ENCODE data around the gene NANP.
A peak's percentile ranks its signal among the peaks of the same experiment; 100 is the strongest.
"Not testable (repeated sequence)": the region's sequence is repeated elsewhere in the genome, so short reads cannot be mapped to it uniquely, and the experiment has no call there.

The NANP gene, protein sequence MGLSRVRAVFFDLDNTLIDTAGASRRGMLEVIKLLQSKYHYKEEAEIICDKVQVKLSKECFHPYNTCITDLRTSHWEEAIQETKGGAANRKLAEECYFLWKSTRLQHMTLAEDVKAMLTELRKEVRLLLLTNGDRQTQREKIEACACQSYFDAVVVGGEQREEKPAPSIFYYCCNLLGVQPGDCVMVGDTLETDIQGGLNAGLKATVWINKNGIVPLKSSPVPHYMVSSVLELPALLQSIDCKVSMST

DNA sequence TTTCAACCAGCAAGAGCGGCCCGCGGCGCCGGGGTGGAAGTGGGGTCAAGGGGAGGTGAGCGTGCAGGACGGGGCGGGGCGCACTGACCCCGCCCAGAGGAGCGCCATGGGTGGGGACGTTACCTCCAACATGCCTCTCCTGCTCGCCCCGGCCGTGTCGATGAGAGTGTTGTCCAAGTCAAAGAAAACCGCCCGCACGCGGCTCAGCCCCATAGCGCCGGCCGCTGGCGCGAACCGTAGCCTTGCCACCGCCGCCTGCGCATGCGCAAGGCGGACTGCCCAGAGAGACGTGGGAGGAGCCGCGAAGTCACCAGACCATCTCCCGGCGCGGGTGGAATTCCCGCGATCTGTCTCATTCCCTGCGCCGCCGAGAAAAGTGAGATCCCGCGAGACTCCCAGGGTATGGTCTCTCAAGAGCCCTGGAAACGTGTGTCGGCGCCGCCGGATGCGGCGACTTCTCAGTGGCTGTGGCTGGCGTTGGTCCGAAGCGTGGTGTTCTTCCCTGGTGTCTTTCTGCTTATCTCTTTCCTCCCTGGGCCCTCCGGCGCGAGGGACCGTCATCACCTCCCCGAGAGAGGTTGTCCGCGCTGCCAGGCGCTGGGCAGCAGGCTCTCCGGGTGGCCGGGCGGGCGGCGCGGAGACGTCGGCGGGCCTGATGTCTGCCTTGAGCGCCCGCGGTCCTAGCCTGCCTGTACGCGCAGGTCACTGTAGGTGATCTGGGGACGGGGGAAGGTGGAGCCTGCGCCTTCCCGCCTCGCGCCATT is at the start of gene NANP:
TSS of gene NANP (minus strand) at position 279 of the 764 bp plus-strand sequence. CDS start at position 213, 66 bp downstream.
- Histone ChIP-seq H3K27me3 (ENCODE audit: control insufficient read depth in 5 of 5, insufficient read depth in 4 of 5, low read length in 5 of 5) (no peaks in the 10 kb centered on the region), H3K27ac (ENCODE audit: low read depth, low read length) (peak within 1 kb of the TSS; percentile 88), H3K9ac (ENCODE audit: low read length in 5 of 5) (peak within 1 kb of the TSS; percentile 89 to 98 (median 90)), H3K4me3 (ENCODE audit: low read depth in 1 of 5, low read length in 5 of 5) (peak within 1 kb of the TSS; percentile 82 to 96 (median 94)), H3K36me3 (ENCODE audit: control insufficient read depth in 5 of 5, insufficient read depth in 5 of 5, low read length in 5 of 5) (no peaks in the 10 kb centered on the region), H3K4me1 (ENCODE audit: control insufficient read depth in 5 of 5, insufficient read depth in 5 of 5, low read length in 5 of 5) (peaks cover 2 to 20% (median 20%) of the 10 kb centered on the region in 5 donors), H3K9me3 (ENCODE audit: control insufficient read depth in 5 of 5, low read length in 5 of 5) (no peaks in the 10 kb centered on the region)

DNA sequence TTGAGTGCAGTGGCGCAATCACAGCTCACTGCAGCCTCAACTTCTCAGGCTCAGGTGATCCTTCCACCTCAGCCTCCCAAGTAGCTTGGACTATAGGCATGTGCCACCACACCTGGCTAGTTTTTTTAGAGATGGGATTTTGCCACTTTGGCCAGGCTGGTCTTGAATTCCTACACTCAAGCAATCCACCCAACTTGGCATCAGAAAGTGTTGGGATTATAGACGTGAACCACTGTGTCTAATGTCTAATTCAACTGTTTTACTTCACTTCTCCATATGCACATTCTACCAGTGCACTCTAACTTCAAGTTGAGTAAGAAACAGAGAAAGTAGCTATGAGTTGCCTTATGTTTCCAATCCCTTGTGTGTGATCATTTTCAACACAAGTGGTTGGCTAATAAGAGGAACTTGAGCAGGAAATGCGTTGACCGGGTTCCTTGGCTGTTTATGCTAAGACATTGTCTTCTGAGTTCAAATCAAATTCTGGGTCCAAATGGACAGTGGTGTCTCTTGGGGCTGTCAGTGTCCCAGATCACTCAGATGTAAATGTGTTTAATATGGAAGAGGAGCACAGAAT is 48.9 kb upstream of the NANP start:
- H3K27me3 ChIP-seq (ENCODE audit: control insufficient read depth in 5 of 5, insufficient read depth in 4 of 5, low read length in 5 of 5): no peaks in the 10 kb centered on the region
- H3K4me3 ChIP-seq (ENCODE audit: low read depth in 1 of 5, low read length in 5 of 5): no peak overlapping the region
- peaks cover 18 to 48% (median 42%) of the 10 kb centered on the region in 5 donors for H3K36me3 ChIP-seq (ENCODE audit: control insufficient read depth in 5 of 5, insufficient read depth in 5 of 5, low read length in 5 of 5)
- no peak overlapping the region for H3K9ac ChIP-seq (ENCODE audit: low read length in 5 of 5)
- no peak overlapping the region for H3K27ac ChIP-seq (ENCODE audit: low read depth, low read length)
- peaks cover 0 to 7% (median 0%) of the 10 kb centered on the region in 5 donors for H3K9me3 ChIP-seq (ENCODE audit: control insufficient read depth in 5 of 5, low read length in 5 of 5)
- H3K4me1 ChIP-seq (ENCODE audit: control insufficient read depth in 5 of 5, insufficient read depth in 5 of 5, low read length in 5 of 5): peaks cover 0 to 16% (median 4%) of the 10 kb centered on the region in 5 donors

DNA sequence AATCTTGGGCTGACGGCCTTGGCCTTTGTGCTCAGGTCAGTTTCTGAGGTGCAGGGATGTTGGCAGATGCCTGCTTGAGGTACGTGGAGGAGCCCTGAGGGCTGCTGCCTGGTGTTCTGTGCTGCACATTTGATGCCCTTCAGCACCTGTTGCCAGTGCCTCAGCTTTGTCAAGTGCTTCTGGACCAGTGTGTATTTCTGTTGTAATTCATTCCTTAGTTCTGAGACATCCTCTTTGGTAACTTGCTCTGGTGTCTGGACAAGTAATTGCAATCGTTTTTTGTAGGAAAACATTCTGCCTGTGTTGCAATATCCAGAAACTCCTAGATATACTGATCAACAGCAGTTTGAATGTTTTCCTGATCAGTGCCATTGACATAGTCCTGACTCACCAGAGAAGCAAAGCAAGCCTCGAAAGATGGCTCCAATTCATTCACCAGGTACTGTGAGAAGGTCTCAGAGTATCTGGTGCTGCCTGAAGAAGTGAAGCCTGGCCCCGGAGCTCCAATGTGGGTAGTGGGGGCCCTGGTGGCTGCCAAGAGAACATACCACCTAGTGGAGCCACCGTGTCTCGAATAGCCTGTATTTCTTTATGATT is 46.1 kb upstream of the NANP start:
- H3K9me3 ChIP-seq (ENCODE audit: control insufficient read depth in 5 of 5, low read length in 5 of 5): peaks cover 0 to 7% (median 0%) of the 10 kb centered on the region in 5 donors
- H3K27ac ChIP-seq (ENCODE audit: low read depth, low read length): no peak overlapping the region
- peaks cover 3 to 22% (median 19%) of the 10 kb centered on the region in 5 donors for H3K36me3 ChIP-seq (ENCODE audit: control insufficient read depth in 5 of 5, insufficient read depth in 5 of 5, low read length in 5 of 5)
- H3K9ac ChIP-seq (ENCODE audit: low read length in 5 of 5): no peak overlapping the region
- no peaks in the 10 kb centered on the region for H3K27me3 ChIP-seq (ENCODE audit: control insufficient read depth in 5 of 5, insufficient read depth in 4 of 5, low read length in 5 of 5)
- H3K4me3 ChIP-seq (ENCODE audit: low read depth in 1 of 5, low read length in 5 of 5): no peak overlapping the region
- H3K4me1 ChIP-seq (ENCODE audit: control insufficient read depth in 5 of 5, insufficient read depth in 5 of 5, low read length in 5 of 5): peaks cover 0 to 8% (median 0%) of the 10 kb centered on the region in 5 donors

DNA sequence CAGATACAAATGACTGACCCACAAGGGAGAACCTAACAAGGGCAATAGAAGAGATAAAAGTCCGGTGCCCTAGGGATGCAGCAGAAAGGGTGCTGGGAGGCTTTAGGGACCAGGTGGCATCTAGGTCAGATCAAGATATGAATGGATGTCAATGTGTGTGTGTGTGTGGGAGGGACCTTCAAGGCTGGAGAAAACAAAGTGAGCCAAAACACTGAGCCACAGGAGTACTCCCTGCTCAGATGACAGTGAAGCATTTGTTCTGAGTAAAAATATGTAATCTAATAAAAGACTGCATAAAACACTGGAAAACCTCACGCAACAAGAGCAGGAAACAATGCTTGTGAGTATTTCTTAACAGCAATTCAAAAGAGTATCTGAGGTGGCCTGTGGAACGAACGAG is 44.6 kb upstream of the NANP start:
- H3K9ac ChIP-seq (ENCODE audit: low read length in 5 of 5): peak overlapping the region in 1 of 5 donors; percentile 18
- H3K4me1 ChIP-seq (ENCODE audit: control insufficient read depth in 5 of 5, insufficient read depth in 5 of 5, low read length in 5 of 5): peaks cover 0 to 3% (median 0%) of the 10 kb centered on the region in 5 donors
- H3K4me3 ChIP-seq (ENCODE audit: low read depth in 1 of 5, low read length in 5 of 5): no peak overlapping the region
- no peaks in the 10 kb centered on the region for H3K9me3 ChIP-seq (ENCODE audit: control insufficient read depth in 5 of 5, low read length in 5 of 5)
- H3K36me3 ChIP-seq (ENCODE audit: control insufficient read depth in 5 of 5, insufficient read depth in 5 of 5, low read length in 5 of 5): peaks cover 0 to 7% (median 4%) of the 10 kb centered on the region in 5 donors
- no peak overlapping the region for H3K27ac ChIP-seq (ENCODE audit: low read depth, low read length)
- H3K27me3 ChIP-seq (ENCODE audit: control insufficient read depth in 5 of 5, insufficient read depth in 4 of 5, low read length in 5 of 5): no peaks in the 10 kb centered on the region

DNA sequence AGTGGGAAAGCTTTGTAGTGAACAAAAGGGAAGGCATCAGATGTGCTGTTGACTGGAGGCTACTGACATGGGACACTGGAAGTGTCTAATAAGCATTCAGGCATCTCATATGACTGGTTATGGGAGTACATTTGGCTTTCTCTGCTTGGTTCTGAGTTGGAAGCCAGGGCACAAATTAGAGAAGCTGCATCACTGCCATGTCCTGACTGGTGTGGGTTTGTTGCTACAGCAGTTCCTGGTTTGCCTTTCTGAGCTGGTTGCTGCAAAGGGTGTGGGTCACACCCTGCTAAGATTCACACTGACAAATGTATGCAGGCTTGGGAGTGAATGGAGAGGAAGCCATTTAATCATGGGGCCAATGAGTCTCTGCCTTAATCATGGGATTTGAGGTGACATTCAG is 36.2 kb upstream of the NANP start:
- no peaks in the 10 kb centered on the region for H3K36me3 ChIP-seq (ENCODE audit: control insufficient read depth in 5 of 5, insufficient read depth in 5 of 5, low read length in 5 of 5)
- H3K9me3 ChIP-seq (ENCODE audit: control insufficient read depth in 5 of 5, low read length in 5 of 5): no peaks in the 10 kb centered on the region
- no peak overlapping the region for H3K27ac ChIP-seq (ENCODE audit: low read depth, low read length)
- no peak overlapping the region for H3K4me3 ChIP-seq (ENCODE audit: low read depth in 1 of 5, low read length in 5 of 5)
- no peaks in the 10 kb centered on the region for H3K4me1 ChIP-seq (ENCODE audit: control insufficient read depth in 5 of 5, insufficient read depth in 5 of 5, low read length in 5 of 5)
- no peak overlapping the region for H3K9ac ChIP-seq (ENCODE audit: low read length in 5 of 5)
- no peaks in the 10 kb centered on the region for H3K27me3 ChIP-seq (ENCODE audit: control insufficient read depth in 5 of 5, insufficient read depth in 4 of 5, low read length in 5 of 5)

DNA sequence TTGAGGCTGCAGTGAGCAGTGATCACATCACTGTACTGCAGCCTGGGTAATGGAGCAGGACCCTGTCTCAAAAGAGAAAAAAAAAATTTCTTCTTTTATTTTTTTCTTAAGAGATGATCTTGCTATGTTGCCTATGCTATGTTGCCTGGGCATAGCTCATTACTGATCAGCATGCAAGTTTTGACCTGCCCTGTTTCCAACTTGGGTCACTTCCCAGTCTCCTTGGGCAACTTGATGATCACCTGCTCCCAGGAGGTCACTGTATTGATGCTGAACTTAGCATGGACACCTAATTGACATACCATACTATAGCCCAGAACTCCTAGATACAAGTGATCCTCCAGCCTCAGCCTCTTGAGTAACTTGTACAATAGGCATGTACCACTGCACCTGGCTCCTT is 30.7 kb upstream of the NANP start:
- no peaks in the 10 kb centered on the region for H3K9me3 ChIP-seq (ENCODE audit: control insufficient read depth in 5 of 5, low read length in 5 of 5)
- H3K9ac ChIP-seq (ENCODE audit: low read length in 5 of 5): no peak overlapping the region

DNA sequence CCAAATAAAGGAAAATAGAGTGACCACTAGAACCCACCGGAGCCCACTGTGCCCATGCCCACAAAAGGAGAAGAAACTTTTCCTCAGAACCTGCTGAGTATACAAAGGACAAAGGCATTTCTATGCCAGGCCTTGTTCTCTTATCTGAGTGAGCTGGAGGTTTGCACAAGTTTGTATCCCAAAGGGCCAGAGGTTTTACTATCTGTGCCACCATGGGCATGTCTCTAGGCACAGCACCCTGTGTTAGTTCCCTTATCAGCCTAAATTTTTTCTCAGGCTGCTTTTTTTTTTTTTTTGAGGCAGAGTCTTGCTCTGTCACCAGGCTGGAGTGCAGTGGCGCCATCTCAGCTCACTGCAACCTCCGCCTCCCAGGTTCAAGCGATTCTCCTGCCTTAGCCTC is 29.1 kb upstream of the NANP start:
- H3K4me3 ChIP-seq (ENCODE audit: low read depth in 1 of 5, low read length in 5 of 5); H3K27me3 ChIP-seq (ENCODE audit: control insufficient read depth in 5 of 5, insufficient read depth in 4 of 5, low read length in 5 of 5); H3K36me3 ChIP-seq (ENCODE audit: control insufficient read depth in 5 of 5, insufficient read depth in 5 of 5, low read length in 5 of 5); H3K9me3 ChIP-seq (ENCODE audit: control insufficient read depth in 5 of 5, low read length in 5 of 5); H3K9ac ChIP-seq (ENCODE audit: low read length in 5 of 5); H3K27ac ChIP-seq (ENCODE audit: low read depth, low read length); H3K4me1 ChIP-seq (ENCODE audit: control insufficient read depth in 5 of 5, insufficient read depth in 5 of 5, low read length in 5 of 5): not testable (repeated sequence)

More for the DNA sequence above, 30.7 kb upstream of the NANP start:
- no peak overlapping the region for H3K27ac ChIP-seq (ENCODE audit: low read depth, low read length)
- peaks cover 0 to 3% (median 0%) of the 10 kb centered on the region in 5 donors for H3K36me3 ChIP-seq (ENCODE audit: control insufficient read depth in 5 of 5, insufficient read depth in 5 of 5, low read length in 5 of 5)
- no peaks in the 10 kb centered on the region for H3K4me1 ChIP-seq (ENCODE audit: control insufficient read depth in 5 of 5, insufficient read depth in 5 of 5, low read length in 5 of 5)
- no peaks in the 10 kb centered on the region for H3K27me3 ChIP-seq (ENCODE audit: control insufficient read depth in 5 of 5, insufficient read depth in 4 of 5, low read length in 5 of 5)
- no peak overlapping the region for H3K4me3 ChIP-seq (ENCODE audit: low read depth in 1 of 5, low read length in 5 of 5)

DNA sequence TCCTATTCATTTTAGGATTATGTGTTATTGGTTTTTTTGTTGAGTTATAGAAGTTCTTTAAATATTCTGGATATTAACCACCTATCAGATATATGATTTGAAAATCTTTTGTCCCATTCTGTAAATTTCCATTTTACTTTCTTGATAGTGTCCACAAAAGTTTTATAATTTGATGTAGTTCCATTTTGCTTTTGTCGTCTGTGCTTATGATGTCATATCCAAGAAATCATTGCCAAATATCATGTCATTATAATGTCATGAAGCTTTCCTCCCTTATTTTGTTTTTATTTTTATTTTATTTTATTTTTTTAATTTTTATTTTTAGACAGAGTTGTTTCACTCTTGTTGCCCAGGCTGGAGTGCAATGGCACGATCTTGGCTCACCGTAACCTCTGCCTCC is 21.0 kb upstream of the NANP start:
- Histone ChIP-seq H3K9ac (ENCODE audit: low read length in 5 of 5) (no peak overlapping the region), H3K4me1 (ENCODE audit: control insufficient read depth in 5 of 5, insufficient read depth in 5 of 5, low read length in 5 of 5) (no peaks in the 10 kb centered on the region), H3K9me3 (ENCODE audit: control insufficient read depth in 5 of 5, low read length in 5 of 5) (no peaks in the 10 kb centered on the region), H3K4me3 (ENCODE audit: low read depth in 1 of 5, low read length in 5 of 5) (no peak overlapping the region), H3K36me3 (ENCODE audit: control insufficient read depth in 5 of 5, insufficient read depth in 5 of 5, low read length in 5 of 5) (peaks cover 3 to 9% (median 7%) of the 10 kb centered on the region in 5 donors), H3K27me3 (ENCODE audit: control insufficient read depth in 5 of 5, insufficient read depth in 4 of 5, low read length in 5 of 5) (no peaks in the 10 kb centered on the region), H3K27ac (ENCODE audit: low read depth, low read length) (no peak overlapping the region)

DNA sequence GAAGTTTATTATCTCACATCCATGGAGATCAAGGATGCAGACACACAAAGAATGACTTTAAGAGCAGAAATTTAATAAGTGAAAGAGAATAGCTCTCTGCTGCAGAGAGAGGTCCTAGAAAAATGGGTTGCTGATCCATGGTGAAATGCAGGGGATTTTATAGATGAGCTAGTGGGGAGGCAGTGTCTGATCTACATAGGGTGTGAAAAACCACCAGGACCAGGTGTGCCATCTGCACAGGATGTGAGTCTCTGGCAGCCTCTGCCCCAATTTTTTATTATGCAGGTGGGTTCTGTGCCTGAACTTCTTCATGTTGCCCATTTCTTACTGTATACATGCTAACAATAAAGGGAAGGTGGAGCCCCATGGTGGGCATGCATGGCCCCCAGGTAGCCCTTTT is 19.9 kb upstream of the NANP start:
- Histone ChIP-seq H3K36me3 (ENCODE audit: control insufficient read depth in 5 of 5, insufficient read depth in 5 of 5, low read length in 5 of 5) (peaks cover 3 to 9% (median 7%) of the 10 kb centered on the region in 5 donors), H3K9ac (ENCODE audit: low read length in 5 of 5) (no peak overlapping the region), H3K27ac (ENCODE audit: low read depth, low read length) (no peak overlapping the region), H3K4me3 (ENCODE audit: low read depth in 1 of 5, low read length in 5 of 5) (no peak overlapping the region), H3K27me3 (ENCODE audit: control insufficient read depth in 5 of 5, insufficient read depth in 4 of 5, low read length in 5 of 5) (no peaks in the 10 kb centered on the region), H3K4me1 (ENCODE audit: control insufficient read depth in 5 of 5, insufficient read depth in 5 of 5, low read length in 5 of 5) (no peaks in the 10 kb centered on the region), H3K9me3 (ENCODE audit: control insufficient read depth in 5 of 5, low read length in 5 of 5) (no peaks in the 10 kb centered on the region)

DNA sequence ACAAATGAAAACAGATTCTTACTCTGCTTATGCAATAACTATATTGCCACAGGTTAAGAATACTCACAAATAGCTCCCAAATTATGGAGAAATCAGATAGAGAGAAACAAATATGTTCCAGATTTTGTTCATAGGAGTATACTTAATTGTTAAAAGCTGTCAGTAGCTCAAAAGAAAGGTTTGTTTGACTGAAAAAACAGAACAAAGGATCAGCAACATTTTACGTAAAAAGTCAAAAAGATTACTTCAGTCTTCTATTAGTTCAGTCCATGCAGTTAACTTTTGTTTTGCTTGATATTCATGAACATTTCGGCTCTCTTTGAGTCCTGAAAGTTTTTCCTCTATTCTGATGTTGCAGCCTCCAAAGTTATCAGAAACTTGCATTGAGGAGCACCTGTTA is 13.4 kb upstream of the NANP start:
- Histone ChIP-seq H3K9me3 (ENCODE audit: control insufficient read depth in 5 of 5, low read length in 5 of 5) (peaks cover 0 to 7% (median 0%) of the 10 kb centered on the region in 5 donors), H3K9ac (ENCODE audit: low read length in 5 of 5) (no peak overlapping the region), H3K4me1 (ENCODE audit: control insufficient read depth in 5 of 5, insufficient read depth in 5 of 5, low read length in 5 of 5) (no peaks in the 10 kb centered on the region), H3K36me3 (ENCODE audit: control insufficient read depth in 5 of 5, insufficient read depth in 5 of 5, low read length in 5 of 5) (peaks cover 0 to 4% (median 0%) of the 10 kb centered on the region in 5 donors), H3K27ac (ENCODE audit: low read depth, low read length) (no peak overlapping the region), H3K27me3 (ENCODE audit: control insufficient read depth in 5 of 5, insufficient read depth in 4 of 5, low read length in 5 of 5) (no peaks in the 10 kb centered on the region), H3K4me3 (ENCODE audit: low read depth in 1 of 5, low read length in 5 of 5) (no peak overlapping the region)

Data from subcutaneous abdominal adipose tissue (tissue), 5 donors.